NCI-H460 (cell line): ENCODE data around the gene ZCCHC17. TPM values are rescaled to one million over a fixed set of nuclear protein-coding genes. Genes with fewer than 3 reads are reported as not detected.

Source experiments
- total RNA-seq: library from RNA; depleted of rRNA; stranded (reverse); fragments of >200 nt; shearing (Covaris generic); gene quantifications from 2 replicates; pipeline ENCODE4 v1.2.3, GENCODE V29; 2014; rRNA removed

Gene ZCCHC17
- total RNA-seq, 1 experiment from 2014 or later = 17.8 TPM

Other genes starting within 250 kb of the ZCCHC17 start
- gene PUM1, start 231.3 kb upstream of the ZCCHC17 start, total RNA-seq = 40.2 and 43.8 TPM in 2 replicates
- 0.57 and 1.0 TPM in 2 replicates for gene NKAIN1, start 57.1 kb upstream of the ZCCHC17 start, total RNA-seq
- gene SNRNP40, start 244 bp upstream of the ZCCHC17 start, total RNA-seq = 97.8 and 98.8 TPM in 2 replicates
- not detected in 2 replicates for gene FABP3, start 76.0 kb downstream of the ZCCHC17 start, total RNA-seq
- 3.7 and 4.6 TPM in 2 replicates for gene SERINC2, start 116.2 kb downstream of the ZCCHC17 start, total RNA-seq